HG02610 (cell line): ENCODE data around the gene DAD1.
"Not testable (repeated sequence)": the region's sequence is repeated elsewhere in the genome, so short reads cannot be mapped to it uniquely, and the experiment has no call there.

Experiments
- ATAC-seq: cut with Tn5 transposase; IDR thresholded peaks from one replicate; pipeline ENCODE4 v1.9.1; 2021; ENCODE audit warnings: mild to moderate bottlenecking, moderate library complexity; ENCODE audit not compliant: unreplicated experiment

DAD1 gene

DNA sequence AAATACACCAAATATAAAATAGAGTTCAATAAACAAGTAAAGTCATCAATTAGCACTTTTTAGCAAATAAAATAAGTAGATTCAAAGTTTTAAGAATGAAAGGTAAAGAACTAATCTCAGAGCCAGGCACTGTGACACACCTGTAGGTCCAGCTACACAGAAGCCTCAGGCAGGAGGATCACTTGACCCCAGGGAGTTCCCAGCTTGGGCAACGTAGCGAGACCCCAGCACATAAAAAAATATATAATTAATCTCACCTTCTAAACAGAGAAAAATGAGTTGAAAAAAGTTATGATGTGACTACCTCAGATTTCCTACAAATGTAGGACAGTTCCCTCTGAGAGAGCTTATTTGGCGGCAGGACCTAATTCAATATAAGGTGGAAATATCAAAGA is 19.3 kb downstream of the DAD1 start:
- ATAC-seq = no peak

DNA sequence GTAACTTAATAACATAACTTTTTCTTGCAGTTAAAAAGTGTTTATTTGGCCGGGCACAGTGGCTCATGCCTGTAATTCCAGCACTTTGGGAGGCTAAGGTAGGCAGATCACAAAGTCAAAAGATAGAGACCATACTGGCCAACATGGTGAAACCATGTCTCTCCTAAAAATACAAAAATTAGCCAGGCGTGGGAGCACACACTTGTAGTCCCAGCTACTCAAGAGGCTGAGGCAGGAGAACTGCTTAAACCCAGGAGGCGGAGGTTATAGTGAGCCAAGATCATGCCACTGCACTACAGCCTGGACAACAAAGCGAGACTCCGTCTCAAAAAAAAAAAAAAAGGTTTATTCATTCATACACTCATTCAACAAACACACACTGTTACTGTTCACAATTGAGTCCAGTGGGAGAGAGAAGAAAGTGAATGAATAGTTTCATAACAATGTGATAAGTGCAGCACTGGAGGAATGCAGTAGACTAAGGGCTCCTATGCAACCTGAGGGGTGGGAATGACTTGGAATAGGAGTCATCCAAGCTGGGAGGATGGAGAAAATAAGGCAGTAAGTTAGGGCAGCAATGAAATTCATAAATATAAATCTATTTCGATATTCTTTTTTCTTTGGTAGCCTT is 19.8 kb downstream of the DAD1 start:
- ATAC-seq = no peak

DNA sequence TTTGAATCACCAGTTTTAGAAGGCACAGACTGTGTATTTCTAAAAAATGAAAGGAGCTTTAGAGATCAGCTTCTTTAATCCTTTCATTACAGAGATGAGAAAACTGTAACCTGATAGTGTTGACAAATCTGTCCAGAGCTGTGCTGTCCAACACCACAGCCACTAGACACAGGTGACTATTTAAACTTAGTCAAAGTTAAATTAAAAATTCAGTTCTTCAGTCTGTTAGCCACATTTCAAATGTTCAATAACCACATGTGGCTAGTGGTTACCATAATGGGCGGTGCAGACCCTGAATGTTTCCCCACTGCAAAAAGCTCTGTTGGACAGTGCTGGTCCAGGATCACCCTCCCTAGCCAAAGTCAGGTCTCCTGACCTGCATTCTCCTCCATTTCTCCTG is 21.6 kb downstream of the DAD1 start:
- ATAC-seq = no peak

DNA sequence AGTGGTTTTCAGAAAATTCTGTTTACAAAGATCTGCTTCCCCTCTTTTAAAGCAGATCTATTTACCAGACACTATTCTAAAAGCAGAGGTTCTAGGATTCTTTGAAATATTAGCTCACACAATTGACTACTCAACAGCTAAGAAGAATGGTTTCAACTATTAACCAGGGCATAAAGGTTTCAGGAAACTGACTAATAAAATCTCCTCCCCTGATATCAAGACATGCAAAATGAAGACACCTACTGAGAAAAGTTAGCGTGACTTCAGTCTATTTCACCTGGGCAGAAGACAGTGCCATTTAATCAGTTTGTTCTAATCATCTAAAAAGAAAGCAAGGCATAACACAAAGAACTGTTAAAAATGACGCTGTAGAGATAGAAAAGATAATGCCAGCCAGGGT is 22.2 kb downstream of the DAD1 start:
- no peak for ATAC-seq

DNA sequence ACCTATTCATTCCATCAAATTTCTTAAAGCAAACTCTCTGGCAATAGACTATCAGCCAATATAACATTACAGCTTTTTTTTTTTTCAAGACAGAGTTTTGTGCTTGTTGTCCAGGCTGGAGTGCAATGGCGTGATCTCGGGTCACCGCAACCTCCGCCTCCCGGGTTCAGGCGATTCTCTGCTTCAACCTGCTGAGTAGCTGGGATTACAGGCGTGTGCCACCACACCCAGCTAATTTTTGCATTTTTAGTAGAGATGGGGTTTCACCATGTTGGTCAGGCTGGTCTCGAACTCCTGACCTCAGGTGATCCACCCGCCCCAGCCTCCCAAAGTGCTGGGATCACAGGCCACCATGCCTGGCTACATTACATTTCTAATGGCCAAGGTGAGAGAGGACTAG is 22.8 kb downstream of the DAD1 start:
- not testable (repeated sequence) for ATAC-seq

DNA sequence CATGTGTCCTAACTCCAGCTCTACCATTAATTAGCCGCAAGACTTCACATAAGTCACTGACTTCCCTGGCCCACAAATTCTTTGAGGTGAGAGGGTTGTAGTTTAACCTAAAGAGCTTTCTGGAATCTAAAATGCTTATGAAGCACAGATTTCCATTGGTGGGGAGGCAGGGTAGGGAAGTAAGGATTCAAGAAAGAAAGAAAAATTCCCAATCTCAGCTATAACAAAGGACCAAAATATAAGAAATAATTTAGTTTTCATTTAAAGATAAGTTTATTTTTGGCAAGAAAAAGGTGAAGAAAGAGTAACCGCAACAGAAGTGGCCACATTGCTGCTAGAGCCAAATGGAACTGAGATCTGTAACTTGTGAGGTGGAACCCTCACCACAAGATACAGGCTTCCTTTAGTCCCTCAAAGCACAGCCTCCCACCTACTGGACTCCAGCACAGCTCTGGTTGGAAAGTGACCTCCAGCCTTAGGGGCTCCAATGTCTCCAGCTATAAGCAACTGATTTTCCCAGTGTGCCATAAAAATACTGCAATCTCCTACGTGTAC is 23.6 kb downstream of the DAD1 start:
- ATAC-seq = no peak

DNA sequence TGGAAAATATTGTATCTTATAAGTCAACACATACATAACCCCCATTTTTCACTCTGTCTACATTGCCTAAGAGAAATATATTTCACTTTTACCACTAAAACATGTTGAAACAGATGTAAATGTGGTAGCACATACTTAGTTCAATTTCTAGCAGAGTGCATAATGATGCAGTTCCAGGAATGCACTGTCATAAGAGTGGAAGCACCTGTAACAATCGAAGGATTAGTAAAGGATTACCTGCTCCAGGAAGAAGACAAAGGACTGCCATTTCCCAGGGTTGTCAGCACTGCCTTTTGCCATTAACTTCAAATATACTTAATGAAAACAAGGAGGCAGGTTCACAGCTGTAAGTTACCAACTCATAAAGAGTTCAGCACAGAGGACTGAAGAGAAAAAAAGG is 24.6 kb downstream of the DAD1 start:
- no peak for ATAC-seq

DNA sequence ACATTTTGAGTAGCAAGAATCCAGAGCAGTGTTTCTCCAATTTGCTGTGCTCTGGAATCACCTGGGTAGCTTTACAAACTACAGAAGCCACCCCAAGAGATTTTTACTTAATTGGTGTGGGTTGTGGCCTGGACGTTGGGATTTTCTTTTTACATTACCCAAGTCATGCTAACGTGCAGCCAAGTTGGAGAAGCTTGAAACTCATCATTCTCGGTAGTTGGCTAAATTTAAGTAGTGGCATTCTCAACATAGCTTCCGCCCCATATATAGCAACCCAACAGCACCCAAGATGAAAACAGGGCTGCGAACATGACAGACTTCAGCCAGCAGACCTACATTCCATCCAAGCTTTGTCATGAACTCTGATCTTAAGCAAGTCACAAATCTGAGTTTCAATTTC is 25.0 kb downstream of the DAD1 start:
- ATAC-seq = no peak

DNA sequence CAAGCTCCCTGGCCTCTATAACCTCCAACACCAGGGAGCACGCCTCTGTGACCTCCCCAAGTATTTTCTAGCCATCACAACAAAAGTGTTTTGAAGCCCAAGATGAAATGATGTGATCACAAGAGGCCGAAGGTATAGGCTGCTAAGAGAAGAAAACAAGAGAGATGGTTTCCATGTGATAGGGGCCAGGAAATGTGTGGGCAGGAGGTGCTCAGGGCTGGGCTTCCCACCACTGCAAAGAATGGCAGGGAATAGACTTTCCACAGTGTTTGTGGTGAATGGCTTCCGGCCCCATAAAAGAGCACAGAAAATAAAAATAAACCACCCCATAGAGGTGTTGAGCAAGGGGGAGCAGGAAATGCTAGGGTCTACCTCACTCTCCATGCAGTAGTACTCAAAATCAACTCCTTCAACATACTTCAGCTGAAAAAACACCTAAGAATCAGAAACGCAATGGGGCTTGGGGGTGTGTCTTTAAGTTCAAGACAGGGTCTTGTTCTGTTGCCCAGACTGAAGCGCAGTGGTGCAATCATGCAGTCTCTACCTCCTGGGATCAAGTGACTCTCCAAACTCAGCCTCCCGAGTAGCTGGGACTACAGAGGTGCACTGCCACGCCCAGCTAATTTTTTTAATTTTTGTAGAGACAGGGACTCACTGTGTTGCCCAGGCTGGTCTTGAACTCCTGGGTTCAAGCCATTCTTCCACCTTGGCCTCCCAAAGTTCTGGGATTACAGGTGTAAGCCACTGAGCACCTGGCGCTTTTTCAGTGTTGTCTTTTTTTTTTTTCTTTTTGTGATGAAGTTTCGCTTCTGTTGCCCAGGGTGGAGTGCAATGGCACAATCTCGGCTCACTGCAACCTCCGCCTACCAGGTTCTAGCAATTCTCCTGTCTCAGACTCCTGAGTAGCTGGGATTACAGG is 27.1 kb downstream of the DAD1 start:
- no peak for ATAC-seq

DNA sequence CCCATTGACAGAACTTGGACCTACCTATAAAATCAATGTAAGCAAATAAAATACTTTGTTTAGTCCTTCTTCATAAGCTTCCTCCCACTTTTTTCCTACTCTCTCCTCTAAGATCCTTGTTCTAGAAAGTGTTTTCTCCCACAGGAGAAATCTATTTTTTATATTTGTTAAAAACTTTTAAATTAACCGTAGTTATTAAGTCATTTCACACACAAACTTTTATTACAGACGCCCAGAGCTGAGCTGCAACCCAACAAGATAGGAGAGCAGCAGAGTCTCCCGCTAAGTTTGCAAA is 27.7 kb downstream of the DAD1 start:
- no peak for ATAC-seq

DNA sequence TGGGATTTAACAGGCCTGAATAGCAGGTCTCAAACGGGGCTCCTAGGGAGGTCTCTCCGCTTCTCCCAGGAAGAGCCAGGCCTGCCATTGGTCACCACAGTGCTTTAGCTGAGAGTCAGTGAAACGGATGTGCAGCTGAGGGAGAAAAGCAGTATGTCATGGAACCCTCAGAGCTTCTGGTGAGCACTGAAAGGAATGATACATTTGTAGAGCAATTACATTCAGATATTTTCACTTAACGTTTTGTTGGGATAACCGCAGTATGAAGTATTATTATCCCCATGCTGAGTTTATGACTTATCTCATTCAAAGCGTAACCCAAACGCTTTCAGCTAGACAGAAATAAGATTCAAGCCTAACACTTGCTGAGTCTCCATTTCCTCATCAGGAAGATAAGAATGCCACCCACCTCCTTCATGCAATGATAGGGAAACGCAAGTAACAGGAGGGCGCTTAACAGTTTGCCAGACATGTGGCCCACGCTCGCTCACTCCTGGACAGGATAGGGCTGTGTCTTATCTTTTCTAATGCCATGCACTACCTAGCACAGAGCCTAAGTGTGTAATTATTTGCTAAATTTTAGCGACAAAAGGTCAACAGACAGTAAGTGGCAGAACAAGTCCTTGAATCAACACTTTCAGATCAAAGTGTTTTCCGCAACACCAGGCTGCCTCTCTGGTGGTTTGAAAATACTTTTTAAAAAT is 28.2 kb downstream of the DAD1 start:
- no peak for ATAC-seq

DNA sequence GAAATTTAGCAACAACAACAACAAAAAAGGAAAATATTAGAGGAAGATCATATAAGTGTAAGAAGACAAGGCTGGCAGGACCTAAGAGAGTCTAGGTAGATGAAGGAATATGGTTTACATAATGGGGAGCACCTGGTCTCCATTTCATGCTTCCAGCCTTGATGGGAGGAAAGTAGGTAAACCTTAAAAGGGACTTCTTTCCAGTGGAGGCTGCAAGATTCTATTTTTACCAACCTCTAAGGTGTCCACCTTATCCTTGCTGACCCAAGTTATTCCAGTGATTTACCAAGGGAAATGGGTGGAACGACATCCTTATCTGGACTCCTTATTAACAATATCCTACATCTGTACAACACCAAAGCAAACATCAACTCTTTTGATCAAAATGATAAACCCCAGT is 30.0 kb downstream of the DAD1 start:
- ATAC-seq = no peak

DNA sequence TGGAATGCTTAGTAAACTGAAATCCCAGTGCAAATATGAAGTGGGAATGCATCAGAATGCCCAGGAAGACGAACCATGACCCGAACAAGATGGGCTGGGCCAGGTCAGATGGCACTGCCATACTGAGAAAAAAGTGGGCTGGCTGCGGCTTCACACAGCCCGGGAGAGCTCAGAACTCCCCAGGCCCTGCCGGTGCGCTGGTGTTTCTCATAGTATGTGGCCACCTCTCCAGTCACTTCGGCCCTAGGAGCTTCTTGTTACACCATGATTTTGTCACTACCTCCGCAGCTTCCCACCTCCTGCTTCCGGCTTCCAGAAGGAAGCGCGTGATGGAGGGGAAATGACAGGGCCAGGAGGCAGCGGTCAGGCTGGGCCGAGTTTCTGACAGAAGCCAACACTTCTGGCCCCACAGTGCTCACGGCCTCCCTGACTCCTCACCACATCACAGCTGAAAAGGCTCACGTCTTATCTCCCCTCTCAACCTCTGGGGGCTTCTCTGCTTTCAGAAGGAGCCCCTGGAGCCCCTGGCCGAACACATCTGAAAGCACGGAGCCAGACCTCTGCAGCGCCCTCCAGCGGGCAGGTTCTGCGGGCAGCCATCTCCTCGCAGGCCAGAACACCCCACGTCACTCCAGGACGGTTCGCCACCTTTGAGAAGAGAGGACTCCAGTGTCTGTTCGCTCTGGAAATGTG is 30.7 kb downstream of the DAD1 start:
- ATAC-seq = no peak

DNA sequence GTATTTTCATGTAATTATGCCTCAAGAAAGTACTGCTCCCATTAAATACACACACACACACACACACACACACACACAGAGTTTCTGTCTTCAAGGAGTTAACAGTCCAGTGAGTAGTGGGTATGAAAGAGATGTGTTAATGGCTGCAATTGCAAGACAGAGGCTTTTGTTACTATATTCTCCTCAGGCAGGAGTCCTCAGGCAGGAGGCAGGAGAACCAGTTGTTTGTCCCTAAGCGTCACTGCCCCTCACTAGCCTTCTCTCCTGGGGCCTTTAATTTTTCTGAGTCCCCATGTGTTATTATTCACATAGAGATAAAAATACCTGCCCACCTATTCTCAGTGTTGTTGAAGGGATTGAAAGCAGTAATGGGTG is 31.2 kb downstream of the DAD1 start:
- ATAC-seq = no peak

DNA sequence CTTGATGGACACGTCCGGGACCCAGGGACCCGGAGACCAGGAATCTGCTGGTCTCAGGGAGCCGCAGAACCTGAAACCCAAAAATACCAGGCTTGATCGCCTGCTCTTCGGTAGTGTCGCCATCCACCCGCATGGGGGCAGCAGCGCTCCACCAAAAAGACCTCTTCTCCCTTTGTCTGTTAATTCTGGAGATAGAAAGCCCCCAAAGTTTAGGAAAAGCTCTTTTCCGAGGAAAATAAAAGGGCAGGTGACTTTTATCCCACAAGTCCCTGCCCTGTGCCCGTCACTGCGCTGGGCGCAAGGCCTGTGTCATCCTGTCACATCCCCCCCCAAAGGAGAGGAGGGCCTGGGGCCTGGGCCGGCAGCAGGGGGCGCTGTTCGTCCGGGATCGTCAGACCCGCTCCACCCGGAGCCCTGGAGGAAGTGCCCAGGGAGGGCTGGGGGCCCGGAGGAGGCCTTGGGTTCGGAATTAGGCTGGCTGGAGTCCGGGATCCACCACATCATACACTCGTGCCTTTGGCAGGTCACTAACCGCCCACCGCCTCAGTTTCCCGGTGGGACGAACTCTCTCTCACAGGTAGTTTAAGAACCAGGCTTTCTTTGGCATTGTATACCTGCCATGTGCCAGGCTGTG is 31.9 kb downstream of the DAD1 start:
- ATAC-seq = peak; percentile 23

DNA sequence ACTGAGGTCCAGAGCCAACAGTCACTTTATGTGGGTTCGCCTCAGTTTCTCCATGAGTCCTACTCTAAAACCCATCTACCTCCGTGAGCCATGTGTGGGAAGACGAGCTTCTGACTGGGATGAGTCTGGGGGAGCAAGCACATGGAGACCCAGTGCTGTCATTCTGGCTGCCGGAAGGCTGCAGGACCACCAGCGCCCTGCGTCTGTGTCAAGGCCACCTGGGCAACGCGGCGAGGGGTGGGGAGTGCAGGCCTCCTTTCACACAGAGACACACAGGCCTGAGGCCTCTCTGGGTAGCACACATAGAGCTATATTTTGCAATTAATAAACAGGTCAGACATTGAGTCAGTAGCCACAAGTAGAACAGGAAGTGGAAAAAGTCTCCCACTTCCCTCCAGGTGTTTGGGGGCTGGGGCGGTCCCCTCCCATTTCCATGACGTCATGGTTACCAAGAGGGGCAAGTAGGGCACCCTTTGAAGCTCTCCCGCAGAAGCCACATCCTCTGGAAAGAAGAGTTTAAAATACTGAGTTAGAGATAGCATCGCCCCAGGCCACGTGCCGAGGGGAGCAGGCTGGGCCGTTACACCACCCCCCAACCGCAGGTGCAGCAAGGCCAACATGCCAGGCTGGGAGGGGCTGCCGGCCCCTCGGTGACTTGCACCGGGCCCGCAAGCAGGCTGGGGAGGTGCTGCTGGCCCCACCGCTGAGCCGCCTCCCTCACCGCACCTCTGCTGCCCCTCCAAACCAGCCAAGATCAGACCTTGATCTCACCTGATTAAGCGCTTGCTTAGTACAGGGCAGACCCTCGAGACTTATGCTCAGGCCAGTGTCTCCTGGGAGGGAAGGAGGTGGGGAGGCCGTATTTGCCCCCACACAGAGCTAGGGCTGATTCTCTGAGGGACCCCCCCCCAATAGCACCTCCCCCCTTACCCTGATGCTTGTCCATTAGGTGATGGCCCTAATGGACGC is 32.7 kb downstream of the DAD1 start:
- peak; percentile 66 for ATAC-seq

DNA sequence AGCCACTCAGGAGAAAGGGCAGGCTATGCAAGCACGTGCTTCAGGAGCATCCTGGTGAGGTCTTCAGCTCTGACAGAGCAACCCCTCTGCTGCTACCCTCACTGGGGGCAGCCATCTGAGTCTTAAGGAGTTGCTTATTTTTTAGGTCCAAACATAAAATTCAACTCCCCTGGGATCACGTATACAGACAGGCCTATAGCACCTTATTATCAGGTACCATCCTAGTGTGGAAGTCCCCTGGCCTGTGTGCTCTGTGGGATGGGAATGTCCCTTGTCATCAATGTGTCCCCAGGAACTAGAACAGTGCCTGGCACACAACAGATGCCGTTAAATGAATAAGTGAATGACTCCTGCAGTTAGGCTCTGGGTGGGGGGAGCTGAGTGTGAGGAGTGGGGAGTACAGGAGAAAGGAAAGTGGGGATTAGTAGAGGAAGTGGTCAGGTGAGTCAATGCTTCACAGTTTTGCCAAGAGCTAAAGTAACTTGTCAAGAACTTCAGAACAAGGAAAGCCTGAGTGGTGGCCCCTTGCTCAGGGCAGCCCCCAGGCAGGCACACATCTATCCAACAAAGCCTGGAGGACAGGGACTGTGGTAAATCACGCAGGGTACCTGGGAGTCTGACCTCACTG is 33.5 kb downstream of the DAD1 start:
- ATAC-seq = peak; percentile 21

DNA sequence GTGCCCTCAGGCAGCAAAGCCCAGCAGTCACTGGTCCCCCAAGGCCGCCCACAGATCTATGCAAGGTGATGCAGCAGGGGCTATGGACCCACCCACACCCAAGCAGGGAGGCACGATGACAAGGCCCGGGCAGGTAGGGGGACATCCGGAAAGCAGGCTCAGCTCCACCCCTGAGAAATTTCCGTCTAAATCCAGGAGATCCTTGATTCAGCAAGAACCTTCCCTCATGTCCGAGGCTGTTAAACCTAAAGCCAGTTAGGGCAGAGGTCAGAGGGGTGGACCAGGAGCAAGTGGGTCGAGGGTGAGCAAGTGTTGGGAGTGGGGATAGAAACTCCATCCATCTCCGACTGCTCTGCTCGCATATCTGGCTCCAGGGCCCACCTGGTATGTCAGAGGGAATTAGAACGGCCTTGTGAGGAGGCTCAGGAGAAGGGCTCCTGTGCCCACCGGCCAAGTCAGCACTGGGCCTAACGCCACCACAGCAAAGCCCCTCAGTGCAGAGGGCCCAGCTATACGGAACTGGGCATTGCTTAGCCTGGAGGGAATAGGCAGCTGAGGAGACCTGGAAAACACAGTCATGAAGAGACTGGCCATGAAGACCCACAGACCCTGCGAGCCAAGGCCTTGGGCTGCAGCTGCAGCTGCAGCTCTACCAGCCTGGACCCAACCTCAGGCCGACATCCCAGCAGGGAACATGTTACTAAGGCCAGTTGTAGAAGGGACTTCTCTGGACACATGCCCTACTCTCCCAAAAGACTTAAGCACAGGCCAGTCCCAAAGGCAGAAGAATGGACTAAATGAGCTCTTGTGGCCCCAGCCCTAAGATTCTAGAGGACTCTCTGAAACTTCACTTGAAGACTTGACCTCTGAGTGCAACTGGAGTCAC is 34.3 kb downstream of the DAD1 start:
- ATAC-seq = no peak
